SK-N-MC (cell line): ENCODE results near the gene SCART1.
"Not testable (repeated sequence)": the region's sequence is repeated elsewhere in the genome, so short reads cannot be mapped to it uniquely, and the experiment has no call there.

Experiments used
- FOXP2 ChIP-seq: optimal IDR thresholded peaks from 2 replicates; pipeline ENCODE3; 2011; ENCODE audit warnings: mild to moderate bottlenecking, moderate library complexity; ENCODE audit not compliant: insufficient read depth; ENCODE audit errors: extremely low read length, control extremely low read depth
- POLR2AphosphoS5 ChIP-seq: IDR thresholded peaks from 2 replicates; pipeline ENCODE4 v1.6.1; 2012; ENCODE audit warnings: mild to moderate bottlenecking, low read depth, low read length, borderline replicate concordance

- TF ChIP-seq FOXP2, POLR2AphosphoS5: not testable (repeated sequence)
Measured at GRCh38 chr10:133497363-133497762, 43.6 kb downstream of the SCART1 start.
